Measurements from ENCODE around the gene NOS1AP.

The NOS1AP gene

GRCh38 chr1:162270016-162270770 is 200.7 kb downstream of the NOS1AP start:
- no peak for DNase-seq

DNA sequence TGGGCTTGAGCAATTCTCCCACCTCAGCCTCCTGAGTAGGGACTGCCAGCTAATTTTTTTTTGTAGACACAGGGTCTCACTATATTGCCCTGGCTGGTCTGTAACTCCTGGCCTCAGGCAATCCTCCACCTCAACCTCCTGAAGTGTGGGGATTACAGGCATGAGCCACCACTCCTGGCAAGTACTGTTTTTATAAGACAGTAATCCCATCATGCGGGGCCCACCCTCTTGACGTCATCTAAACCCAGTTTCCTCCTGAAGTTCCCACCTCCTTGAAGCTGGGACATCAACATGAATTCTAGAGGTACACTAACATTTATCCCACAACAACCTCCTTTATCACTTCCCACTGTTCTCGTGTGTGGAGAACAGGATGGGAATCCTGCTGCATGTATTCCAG is 202.5 kb downstream of the NOS1AP start:
- DNase-seq = no peak

GRCh38 chr1:162272419-162272818 is 202.9 kb downstream of the NOS1AP start:
- DNase-seq = no peak

DNA sequence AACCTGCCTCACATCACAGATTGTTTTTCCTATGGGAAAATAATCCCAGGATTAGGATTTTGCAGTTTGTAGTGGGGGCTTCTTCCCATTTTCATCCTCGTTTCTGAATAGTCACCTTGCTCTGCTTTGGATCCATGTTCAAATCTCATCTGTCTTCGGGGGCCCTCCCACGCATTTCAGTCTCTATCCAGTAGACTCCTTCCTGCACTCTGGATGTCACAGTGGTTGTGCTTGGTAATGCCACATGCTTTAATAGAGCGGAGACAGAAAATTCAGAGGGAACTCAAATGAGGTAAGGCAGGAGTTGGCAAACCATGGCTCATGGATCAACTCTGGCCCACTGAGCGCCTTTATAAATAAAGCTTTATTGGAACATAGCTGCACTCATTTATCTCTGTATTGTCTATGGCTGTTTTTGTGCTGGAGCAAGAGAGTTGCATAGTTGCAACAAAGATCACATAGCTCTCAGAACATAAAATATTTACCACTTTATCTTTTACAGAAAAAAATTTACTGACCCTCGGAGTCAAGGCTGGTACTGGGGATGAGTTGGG is 206.2 kb downstream of the NOS1AP start:
- DNase-seq = no peak

DNA sequence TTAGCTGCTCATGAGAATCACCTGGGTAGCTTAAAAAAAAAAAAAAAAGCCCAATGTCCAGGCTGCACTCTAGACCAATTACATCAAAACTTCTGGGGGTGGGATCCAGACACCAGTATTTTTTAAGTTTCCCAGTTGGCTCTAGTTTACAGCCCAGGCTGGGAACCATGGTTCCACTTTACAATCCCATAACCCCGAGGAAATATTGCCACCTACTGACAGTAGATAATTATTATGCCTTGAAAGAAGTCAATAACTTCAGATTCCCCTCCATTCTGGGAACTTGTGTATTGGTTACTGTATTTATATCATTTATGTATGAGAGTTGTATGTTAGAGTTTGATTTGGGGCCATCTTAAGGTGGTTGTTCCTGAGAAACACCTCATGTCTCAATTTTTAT is 207.0 kb downstream of the NOS1AP start:
- no peak for DNase-seq

GRCh38 chr1:162279136-162279498 is 209.6 kb downstream of the NOS1AP start:
- no peak for DNase-seq

GRCh38 chr1:162281426-162281825 is 211.9 kb downstream of the NOS1AP start:
- no peak for DNase-seq

DNA sequence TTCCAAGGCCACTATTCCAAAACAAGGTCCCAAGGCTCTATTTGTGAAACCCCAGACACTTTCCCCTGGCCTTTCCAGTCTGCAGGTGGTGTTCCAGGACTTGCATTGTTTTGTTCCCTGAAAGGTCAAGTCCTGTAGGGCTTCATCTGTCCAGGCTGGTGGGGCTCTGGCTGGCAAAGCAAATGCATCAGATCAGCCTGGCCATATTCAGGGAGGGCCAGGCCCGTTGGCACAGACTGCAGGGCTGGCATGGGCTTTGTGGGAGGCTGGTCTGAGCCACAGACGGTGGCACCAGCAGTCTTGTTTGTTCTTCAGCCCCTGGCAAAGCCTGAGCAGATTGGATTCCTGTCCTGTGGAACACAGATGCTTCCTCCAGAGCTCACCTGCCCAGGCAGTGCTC is 214.2 kb downstream of the NOS1AP start:
- DNase-seq = no peak

GRCh38 chr1:162284206-162284955 is 214.9 kb downstream of the NOS1AP start:
- no peak for DNase-seq

DNA sequence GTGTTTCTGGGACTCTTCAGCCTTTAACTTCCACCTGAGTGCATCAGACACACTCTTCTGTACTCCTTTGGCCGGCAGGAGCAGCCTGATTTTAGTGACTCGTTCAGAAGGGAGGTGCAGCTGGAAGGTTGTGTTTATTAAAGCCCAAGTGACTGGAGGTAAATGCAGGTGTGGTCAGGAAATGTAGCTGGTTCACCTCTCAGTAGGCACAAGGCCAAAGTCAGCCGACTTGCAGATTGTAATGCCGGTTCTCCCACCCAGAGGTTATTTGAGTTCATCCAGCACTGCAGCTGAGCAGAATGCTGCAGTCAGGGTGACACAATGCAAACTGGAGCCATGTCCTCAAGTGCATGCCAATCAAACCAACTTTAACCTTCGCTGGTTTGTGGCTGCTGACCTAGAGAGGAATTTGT is 215.7 kb downstream of the NOS1AP start:
- DNase-seq = no peak

DNA sequence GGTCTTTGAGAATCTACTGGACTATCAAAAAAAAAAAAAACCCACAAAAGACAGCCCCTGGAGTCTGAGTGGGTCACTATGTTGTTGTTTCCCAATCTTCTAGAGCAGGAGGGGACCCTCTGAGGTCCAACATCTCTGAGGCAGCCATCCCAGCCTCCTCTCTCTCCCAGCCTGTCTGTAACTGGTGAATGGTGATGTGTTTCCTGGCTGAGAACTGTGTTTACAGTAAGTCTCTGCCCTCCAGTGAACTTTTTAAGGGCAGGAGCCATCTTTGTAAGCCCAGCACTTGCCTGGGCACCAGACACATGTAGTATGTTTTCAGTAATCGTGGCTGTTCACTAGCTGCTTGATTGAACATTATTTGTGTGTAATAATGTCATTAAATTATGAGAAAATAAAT is 221.5 kb downstream of the NOS1AP start:
- DNase-seq = no peak

- DNase-seq = no peak
Observed at GRCh38 chr1:162292422-162292849, 222.9 kb downstream of the NOS1AP start.

DNA sequence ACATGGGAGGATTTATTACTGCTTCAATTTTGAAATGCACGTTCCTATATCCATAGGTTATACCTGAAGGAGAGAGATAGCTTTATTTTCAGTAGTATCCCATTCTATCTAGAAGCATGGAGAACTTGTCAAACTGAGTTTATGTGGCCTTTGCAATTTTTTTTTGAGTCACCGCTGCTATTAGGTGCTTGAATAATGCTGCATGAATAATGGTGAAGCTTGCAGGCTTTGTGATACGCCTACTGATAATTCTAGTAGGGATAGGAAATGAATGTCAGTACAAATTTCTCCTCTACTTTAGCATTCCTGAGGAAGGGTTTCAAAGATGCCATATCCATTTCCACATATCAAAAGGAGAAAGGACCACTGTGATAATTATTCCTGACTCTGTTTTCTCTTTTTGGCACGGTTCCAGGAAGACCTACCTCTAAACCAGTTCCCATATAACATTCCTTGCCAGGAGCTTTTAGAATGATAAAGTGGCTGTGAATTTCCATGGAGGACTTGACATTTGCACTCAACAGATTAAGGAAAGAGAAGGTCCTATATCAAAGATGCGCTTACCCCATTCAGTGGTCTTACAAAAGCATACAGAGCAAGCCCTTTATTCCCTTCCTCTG is 223.7 kb downstream of the NOS1AP start:
- DNase-seq = no peak

- DNase-seq = no peak
Observed at GRCh38 chr1:162294015-162294414, 224.5 kb downstream of the NOS1AP start.

DNA sequence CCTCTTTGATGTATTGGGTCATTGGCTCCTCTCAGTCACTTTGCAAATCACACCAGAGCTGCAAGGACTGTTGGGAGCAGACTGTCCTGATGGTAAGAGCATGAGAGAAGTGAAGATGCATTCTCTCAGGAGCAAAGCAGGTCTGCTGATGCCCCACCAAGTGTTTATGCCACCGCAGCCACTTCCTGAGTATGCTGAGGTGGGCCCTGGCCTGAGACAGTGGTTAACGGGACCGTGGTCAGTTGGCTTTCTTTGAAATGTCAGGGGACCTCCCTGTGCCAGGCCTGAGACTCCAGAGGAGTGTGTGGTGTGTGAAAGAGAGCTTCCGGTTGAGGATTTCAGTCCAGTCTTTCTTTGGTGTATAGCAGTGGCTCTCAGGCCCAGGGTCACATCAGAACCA is 227.7 kb downstream of the NOS1AP start:
- DNase-seq = no peak

GRCh38 chr1:162298266-162298665 is 228.8 kb downstream of the NOS1AP start:
- DNase-seq = no peak

DNA sequence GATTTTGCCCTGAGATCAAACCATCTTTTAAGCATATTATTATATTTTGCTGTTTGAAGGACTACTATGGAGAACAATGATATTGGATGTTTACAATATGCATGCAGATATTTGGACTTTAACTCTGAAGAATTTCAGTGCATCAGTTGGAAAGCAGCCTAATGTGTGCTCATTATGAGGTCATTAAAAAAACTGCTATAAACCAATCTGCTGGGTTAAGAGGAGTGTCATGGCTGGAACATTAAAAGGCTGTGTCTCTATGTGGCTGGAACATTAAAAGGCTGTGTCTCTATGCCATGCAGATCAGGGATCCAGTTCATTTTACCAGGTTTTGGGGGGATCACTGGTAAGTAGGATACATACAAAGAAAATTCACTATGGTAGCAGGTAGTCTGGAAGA is 229.5 kb downstream of the NOS1AP start:
- no peak for DNase-seq

GRCh38 chr1:162300057-162300917 is 230.8 kb downstream of the NOS1AP start:
- DNase-seq = no peak

DNA sequence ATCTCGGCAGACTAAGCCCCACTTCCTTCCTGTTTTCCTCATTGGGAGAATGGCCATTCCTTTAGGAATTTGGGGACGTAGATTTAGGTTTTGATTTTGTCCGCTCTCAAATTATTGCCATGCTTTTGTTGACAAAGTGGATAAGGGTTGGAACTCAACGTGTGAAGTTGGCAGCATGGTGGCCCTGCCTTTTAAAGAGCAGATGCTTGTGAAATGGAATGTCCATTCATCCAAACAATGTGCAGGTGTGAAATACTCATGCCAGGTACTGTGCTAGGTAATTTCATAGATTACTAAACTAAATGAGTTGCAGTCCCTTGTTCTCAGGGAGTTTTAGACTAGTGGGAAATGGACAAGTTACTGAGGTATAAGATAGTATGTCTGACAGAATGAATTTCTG is 232.2 kb downstream of the NOS1AP start:
- no peak for DNase-seq

DNA sequence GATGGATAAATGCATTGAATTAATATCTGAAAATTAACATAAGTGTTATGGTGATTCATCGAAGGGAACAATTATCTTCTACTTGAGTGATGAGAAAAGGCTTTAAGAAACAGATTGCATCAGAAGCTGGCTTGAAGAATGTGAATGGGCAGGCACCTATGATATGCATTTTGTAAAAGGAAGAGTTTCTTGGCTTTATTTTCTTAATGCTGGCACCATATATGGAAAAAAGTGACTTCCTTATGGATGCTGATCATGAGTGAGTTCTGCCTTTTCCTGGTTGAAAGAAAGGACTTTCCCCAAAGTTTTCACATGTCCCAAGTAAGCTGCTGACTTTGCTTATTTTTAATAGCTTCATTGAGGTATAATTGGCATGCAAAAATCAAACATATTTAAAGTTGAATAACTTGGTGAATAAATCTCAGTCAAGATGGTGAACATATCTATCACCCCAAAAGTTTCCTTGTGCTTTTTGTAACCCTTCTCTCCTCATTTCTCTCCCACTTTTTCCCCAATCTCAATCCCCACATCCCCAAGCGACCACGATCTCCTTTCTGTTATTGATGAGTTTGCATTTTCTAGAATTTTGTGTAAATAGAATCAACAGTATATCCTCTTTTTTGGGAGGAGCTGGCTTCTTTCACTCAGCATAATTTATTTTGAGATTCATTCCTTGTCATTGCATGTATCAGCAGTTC is 233.0 kb downstream of the NOS1AP start:
- no peak for DNase-seq

GRCh38 chr1:162303004-162303344 is 233.5 kb downstream of the NOS1AP start:
- no peak for DNase-seq

DNA sequence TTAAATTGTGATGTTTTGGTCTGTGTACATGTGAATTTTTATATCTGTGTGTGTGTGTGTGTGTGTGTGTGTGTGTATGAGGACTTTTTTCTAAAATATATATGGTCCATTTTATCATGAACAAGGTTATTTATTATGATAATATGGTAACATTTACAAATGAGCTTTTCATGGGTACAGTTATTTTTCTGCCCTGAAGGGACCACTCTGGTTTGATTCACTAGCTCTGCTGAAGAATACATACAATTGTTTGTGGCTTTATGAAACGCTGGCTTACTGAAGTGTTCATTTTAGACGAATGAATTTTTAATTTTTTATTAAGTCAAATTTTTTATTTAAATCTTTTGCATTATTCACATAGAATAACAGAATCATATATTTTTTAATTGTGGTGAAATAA is 235.2 kb downstream of the NOS1AP start:
- no peak for DNase-seq

Measured in stimulated activated naive CD4-positive, alpha-beta T cell treated with Interleukin-2 at 50 U/mL for 16 hours (primary cell).